Karpas-422 (cell line): Measurements from ENCODE around the gene PAX3. TPM values are rescaled to one million over a fixed set of nuclear protein-coding genes. Genes with fewer than 3 reads are reported as not detected.

Experiments used
- DNase-seq: peaks from one replicate; pipeline ENCODE4 v3.0.0-alpha.2; 2015
- H2AFZ ChIP-seq: fragments of 200-600 bp; sonication (generic); 2 replicates; pipeline ENCODE4 v1.6.1; 2014; ENCODE audit warnings: antibody characterized with exemption, low read length, mixed read lengths
- H3K27ac ChIP-seq: fragments of 200-600 bp; sonication (generic); 2 replicates; pipeline ENCODE4 v1.5.1; 2014; ENCODE audit warnings: mild to moderate bottlenecking, low read length, moderate library complexity
- H3K27me3 ChIP-seq: fragments of 200-600 bp; sonication (generic); 2 replicates; pipeline ENCODE4 v1.6.1; 2014; ENCODE audit warnings: low read length, mixed read lengths
- H3K36me3 ChIP-seq: fragments of 200-600 bp; sonication (generic); 2 replicates; pipeline ENCODE4 v1.6.1; 2014; ENCODE audit warnings: low read length, mixed read lengths; ENCODE audit not compliant: insufficient read depth
- H3K4me1 ChIP-seq: fragments of 200-600 bp; sonication (generic); 2 replicates; pipeline ENCODE4 v1.6.1; 2014; ENCODE audit warnings: mild to moderate bottlenecking, low read length, mixed read lengths
- H3K4me2 ChIP-seq: fragments of 200-600 bp; sonication (generic); 2 replicates; pipeline ENCODE4 v1.6.1; 2014; ENCODE audit warnings: low read length, low read depth, mild to moderate bottlenecking; ENCODE audit not compliant: poor library complexity, severe bottlenecking
- H3K4me3 ChIP-seq: fragments of 200-600 bp; sonication (generic); 2 replicates; pipeline ENCODE4 v1.5.1; 2014; ENCODE audit warnings: mild to moderate bottlenecking, antibody characterized with exemption, low read length, mixed read lengths
- H3K79me2 ChIP-seq: fragments of 200-600 bp; sonication (generic); 2 replicates; pipeline ENCODE4 v1.6.1; 2014; ENCODE audit warnings: mild to moderate bottlenecking, low read length, mixed read lengths
- H3K9ac ChIP-seq: fragments of 200-600 bp; sonication (generic); 2 replicates; pipeline ENCODE4 v1.6.0; 2014; ENCODE audit warnings: low read length
- H3K9me2 ChIP-seq: fragments of 200-600 bp; sonication (generic), shearing (Covaris generic); replicated peaks from 2 replicates; pipeline ENCODE4 v1.6.0; 2014; ENCODE audit warnings: mild to moderate bottlenecking, low read length, moderate library complexity; ENCODE audit not compliant: insufficient read depth
- H3K9me3 ChIP-seq: fragments of 300-700, 200-600 bp; sonication (generic); 2 replicates; pipeline ENCODE4 v1.6.1; 2014; ENCODE audit warnings: low read length, mixed read lengths
- H4K20me1 ChIP-seq: fragments of 200-600 bp; sonication (generic); 2 replicates; pipeline ENCODE4 v1.6.1; 2014; ENCODE audit warnings: mild to moderate bottlenecking, antibody characterized with exemption, low read length, low read depth; ENCODE audit not compliant: insufficient read depth
- total RNA-seq: library from RNA; depleted of rRNA; stranded (reverse); fragments of >200 nt; shearing (Covaris generic); gene quantifications from 2 replicates; pipeline ENCODE4 v1.2.3, GENCODE V29; 2014; ENCODE audit warnings: low replicate concordance

Gene PAX3
- total RNA-seq, 1 experiment from 2014 or later: not detected

GRCh38 chr2:222301796-222302118, 3.0 kb upstream of the PAX3 start:
- H2AFZ ChIP-seq: no peak overlapping the region
- no peak overlapping the region for H3K27ac ChIP-seq
- H3K9me3 ChIP-seq: no peaks in the 10 kb centered on the region
- no peak overlapping the region for H3K4me3 ChIP-seq
- H3K79me2 ChIP-seq: no peaks in the 10 kb centered on the region
- DNase-seq: no peak
- H3K9ac ChIP-seq: no peak overlapping the region
- no peaks in the 10 kb centered on the region for H3K36me3 ChIP-seq
- no peak overlapping the region for H3K4me2 ChIP-seq
- H3K4me1 ChIP-seq: peaks cover 24% of the 10 kb centered on the region
- H3K27me3 ChIP-seq: no peaks in the 10 kb centered on the region
- H3K9me2 ChIP-seq: no peaks in the 10 kb centered on the region
- H4K20me1 ChIP-seq: no peaks in the 10 kb centered on the region

GRCh38 chr2:222301053-222301795, 2.4 kb upstream of the PAX3 start:
- no peaks in the 10 kb centered on the region for H3K9me2 ChIP-seq
- H3K27me3 ChIP-seq: no peaks in the 10 kb centered on the region
- H3K36me3 ChIP-seq: no peaks in the 10 kb centered on the region
- no peak for DNase-seq
- no peaks in the 10 kb centered on the region for H4K20me1 ChIP-seq
- H2AFZ ChIP-seq: no peak overlapping the region
- no peak overlapping the region for H3K27ac ChIP-seq
- H3K4me2 ChIP-seq: no peak overlapping the region
- H3K4me1 ChIP-seq: peaks cover 19% of the 10 kb centered on the region
- no peaks in the 10 kb centered on the region for H3K9me3 ChIP-seq
- H3K9ac ChIP-seq: no peak overlapping the region
- no peaks in the 10 kb centered on the region for H3K79me2 ChIP-seq
- no peak overlapping the region for H3K4me3 ChIP-seq

GRCh38 chr2:222300726-222301052, 1.9 kb upstream of the PAX3 start:
- H3K4me2 ChIP-seq: no peak overlapping the region
- no peak overlapping the region for H2AFZ ChIP-seq
- H3K9ac ChIP-seq: no peak overlapping the region
- no peak overlapping the region for H3K4me3 ChIP-seq
- H3K27ac ChIP-seq: no peak overlapping the region
- H3K36me3 ChIP-seq: no peaks in the 10 kb centered on the region
- no peaks in the 10 kb centered on the region for H3K27me3 ChIP-seq
- no peaks in the 10 kb centered on the region for H3K79me2 ChIP-seq
- DNase-seq: no peak
- H4K20me1 ChIP-seq: no peaks in the 10 kb centered on the region
- no peaks in the 10 kb centered on the region for H3K9me2 ChIP-seq
- H3K4me1 ChIP-seq: peaks cover 14% of the 10 kb centered on the region
- H3K9me3 ChIP-seq: no peaks in the 10 kb centered on the region

GRCh38 chr2:222299906-222300725, 1.3 kb upstream of the PAX3 start:
- Histone ChIP-seq H3K36me3 (no peaks in the 10 kb centered on the region), H3K4me1 (peaks cover 8% of the 10 kb centered on the region), H3K4me2 (no peak overlapping the region), H3K9me3 (no peaks in the 10 kb centered on the region), H3K27ac (no peak overlapping the region), H3K9ac (no peak overlapping the region), H3K9me2 (no peaks in the 10 kb centered on the region), H2AFZ (no peak overlapping the region), H3K79me2 (no peaks in the 10 kb centered on the region), H3K4me3 (no peak overlapping the region), H4K20me1 (no peaks in the 10 kb centered on the region), H3K27me3 (no peaks in the 10 kb centered on the region)
- DNase-seq: no peak

GRCh38 chr2:222298001-222298310, 842 bp downstream of the PAX3 start:
- Histone ChIP-seq H3K4me1 (no peaks in the 10 kb centered on the region), H3K79me2 (no peaks in the 10 kb centered on the region), H3K9me2 (no peaks in the 10 kb centered on the region), H3K9ac (no peak overlapping the region), H2AFZ (no peak overlapping the region), H3K4me2 (no peak overlapping the region), H3K27ac (no peak overlapping the region), H3K27me3 (no peaks in the 10 kb centered on the region), H4K20me1 (no peaks in the 10 kb centered on the region), H3K4me3 (no peak overlapping the region), H3K36me3 (no peaks in the 10 kb centered on the region), H3K9me3 (no peaks in the 10 kb centered on the region)
- no peak for DNase-seq

GRCh38 chr2:222297600-222297935, 1.2 kb downstream of the PAX3 start:
- Histone ChIP-seq H3K79me2 (no peaks in the 10 kb centered on the region), H3K27ac (no peak overlapping the region), H3K4me2 (no peak overlapping the region), H3K4me1 (no peaks in the 10 kb centered on the region), H3K9ac (no peak overlapping the region), H2AFZ (no peak overlapping the region), H4K20me1 (no peaks in the 10 kb centered on the region), H3K36me3 (no peaks in the 10 kb centered on the region), H3K27me3 (no peaks in the 10 kb centered on the region), H3K9me3 (no peaks in the 10 kb centered on the region), H3K9me2 (no peaks in the 10 kb centered on the region), H3K4me3 (no peak overlapping the region)
- DNase-seq: no peak

GRCh38 chr2:222296911-222297599, 1.7 kb downstream of the PAX3 start:
- Histone ChIP-seq H3K36me3 (no peaks in the 10 kb centered on the region), H3K9me3 (no peaks in the 10 kb centered on the region), H3K4me1 (no peaks in the 10 kb centered on the region), H3K79me2 (no peaks in the 10 kb centered on the region), H3K4me2 (no peak overlapping the region), H3K9me2 (no peaks in the 10 kb centered on the region), H2AFZ (no peak overlapping the region), H3K27me3 (no peaks in the 10 kb centered on the region), H3K4me3 (no peak overlapping the region), H3K27ac (no peak overlapping the region), H4K20me1 (no peaks in the 10 kb centered on the region), H3K9ac (no peak overlapping the region)
- DNase-seq: no peak

- Histone ChIP-seq H3K27ac (no peak overlapping the region), H3K9me3 (no peaks in the 10 kb centered on the region), H2AFZ (no peak overlapping the region), H3K9me2 (no peaks in the 10 kb centered on the region), H3K4me1 (no peaks in the 10 kb centered on the region), H3K36me3 (no peaks in the 10 kb centered on the region), H4K20me1 (no peaks in the 10 kb centered on the region), H3K79me2 (no peaks in the 10 kb centered on the region), H3K9ac (no peak overlapping the region), H3K4me2 (peak overlapping the region; percentile 32), H3K4me3 (no peak overlapping the region), H3K27me3 (no peaks in the 10 kb centered on the region)
- no peak for DNase-seq
Measured at GRCh38 chr2:222296311-222296741, 2.5 kb downstream of the PAX3 start.
